ENCODE data around the gene UBD.

GRCh38 chr6:29577544-29577943 lies 18.0 kb upstream of the UBD start:
- TF ChIP-seq NFYB (IDR thresholded peaks at IDR 0.05; ENCODE audit: insufficient read depth, low read depth, low read length) = no peak
- TF ChIP-seq CEBPZ (IDR thresholded peaks at IDR 0.05; ENCODE audit: low read depth, low read length) = no peak

Measured in GM12878 (cell line).